MCF 10A (cell line): Measurements from ENCODE around the gene CERT1. TPM values are rescaled to one million over a fixed set of nuclear protein-coding genes. Genes with fewer than 3 reads are reported as not detected.
A peak's percentile ranks its signal among the peaks of the same experiment; 100 is the strongest.

Experiments
- BruUV-seq: library from RNA; stranded (reverse); fragments of 400-500 nt; replicated peaks from 2 replicates; lab custom pipeline; 2021; lab: Mats Ljungman, UMichigan
- CTCF ChIA-PET: fragments of 300-600 bp; sonication (Branson Sonifier 250); formaldehyde crosslinking; extraction: SDS; loops from one replicate; lab custom pipeline; 2021; ENCODE audit warnings: antibody characterized with exemption, inconsistent platforms; lab: Yijun Ruan, JAX
- POLR2A ChIA-PET: fragments of 300-600, 350-650 bp; sonication (Branson Sonifier 250); formaldehyde crosslinking; extraction: SDS; loops from one replicate; lab custom pipeline; 2020; ENCODE audit warnings: antibody characterized with exemption, inconsistent platforms; lab: Yijun Ruan, JAX
- DNase-seq: peaks from one replicate; pipeline ENCODE4 v3.0.0-alpha.2; 2018; ENCODE audit not compliant: unreplicated experiment
- H3K27ac Mint-ChIP-seq: one replicate; pipeline ENCODE4 v1.8.0; 2022; ENCODE audit warnings: mild to moderate bottlenecking, low read depth, mixed read lengths; ENCODE audit not compliant: unreplicated experiment
- H3K27me3 Mint-ChIP-seq: one replicate; pipeline ENCODE4 v1.8.0; 2022; ENCODE audit warnings: mixed read lengths; ENCODE audit not compliant: insufficient read depth, unreplicated experiment
- H3K36me3 Mint-ChIP-seq: one replicate; pipeline ENCODE4 v1.8.0; 2022; ENCODE audit warnings: mild to moderate bottlenecking, moderate library complexity, mixed read lengths; ENCODE audit not compliant: insufficient read depth, unreplicated experiment
- H3K4me1 Mint-ChIP-seq: one replicate; pipeline ENCODE4 v1.8.0; 2022; ENCODE audit warnings: mixed read lengths; ENCODE audit not compliant: insufficient read depth, unreplicated experiment
- H3K4me3 Mint-ChIP-seq: one replicate; pipeline ENCODE4 v1.8.0; 2022; ENCODE audit warnings: mild to moderate bottlenecking, moderate library complexity, mixed read lengths; ENCODE audit not compliant: unreplicated experiment
- H3K9me3 Mint-ChIP-seq: one replicate; pipeline ENCODE4 v1.8.0; 2022; ENCODE audit warnings: mixed read lengths; ENCODE audit not compliant: unreplicated experiment
- CTCF ChIP-seq: fragments of 200-600 bp; IDR thresholded peaks from one replicate; pipeline ENCODE4 v1.8.0; 2022; ENCODE audit warnings: antibody characterized with exemption, mild to moderate bottlenecking; ENCODE audit not compliant: unreplicated experiment
- intact Hi-C: fragments of 100-400 bp; cut with micrococcal nuclease; formaldehyde crosslinking; loops from 2 replicates; pipeline ENCODE4 v1.14.1; 2022
- total RNA-seq: library from RNA; stranded (reverse); gene quantifications from 2 replicates; pipeline ENCODE4 v1.2.3, GENCODE V29; 2022

The CERT1 gene
- total RNA-seq, 1 experiment from 2014 or later = 19.6 TPM

GRCh38 chr5:75513841-75514240 lies 2.4 kb upstream of the CERT1 start:
- BruUV-seq = no TSS peak
- DNase-seq = no peak
- H3K4me1 Mint-ChIP-seq = peaks cover 21% of the 10 kb centered on the region
- no peak for TF ChIP-seq CTCF
- H3K27me3 Mint-ChIP-seq = no peaks in the 10 kb centered on the region
- H3K4me3 Mint-ChIP-seq = no peak overlapping the region
- intact Hi-C loops = loop anchor here (5.0 kb wide), 2 partner anchors 53 to 168 kb away; no protein-coding TSS in a partner anchor
- H3K36me3 Mint-ChIP-seq = no peaks in the 10 kb centered on the region
- no peaks in the 10 kb centered on the region for H3K9me3 Mint-ChIP-seq
- ChIA-PET POLR2A (interaction anchor here (5.4 kb wide), 1 partner anchor 175 kb away, joined by 52 read pairs; the partner anchor contains the start of gene HMGCR), CTCF (no interaction called here)
- peak overlapping the region; percentile 42 for H3K27ac Mint-ChIP-seq

- peak overlapping the region; percentile 79 for H3K4me3 Mint-ChIP-seq
- ChIA-PET CTCF (no interaction called here), POLR2A (interaction anchor here (0.6 to 5.4 kb wide), 17 partner anchors 8 to 192 kb away, joined by 3 to 52 read pairs (median 5); partner anchors contain the start of gene HMGCR)
- peak overlapping the region; percentile 96 for H3K27ac Mint-ChIP-seq
- no peaks in the 10 kb centered on the region for H3K36me3 Mint-ChIP-seq
- peak; percentile 22 for DNase-seq
- peaks cover 30% of the 10 kb centered on the region for H3K4me1 Mint-ChIP-seq
- BruUV-seq = no TSS peak
- no peak for TF ChIP-seq CTCF
- intact Hi-C loops = loop anchor here (5.0 kb wide), 2 partner anchors 55 to 170 kb away; no protein-coding TSS in a partner anchor
- no peaks in the 10 kb centered on the region for H3K9me3 Mint-ChIP-seq
- H3K27me3 Mint-ChIP-seq = no peaks in the 10 kb centered on the region
Measured at GRCh38 chr5:75512383-75513074, 1.1 kb upstream of the CERT1 start.

- Mint-ChIP-seq H3K27me3 (no peaks in the 10 kb centered on the region), H3K36me3 (no peaks in the 10 kb centered on the region), H3K4me1 (peaks cover 28% of the 10 kb centered on the region), H3K27ac (peak overlapping the region; percentile 96), H3K9me3 (no peaks in the 10 kb centered on the region), H3K4me3 (peak overlapping the region; percentile 79)
- POLR2A ChIA-PET = interaction anchor here (0.6 to 5.4 kb wide), 23 partner anchors 10 to 1981 kb away, joined by 3 to 52 read pairs (median 4); partner anchors contain the start of genes ANKRA2, HMGCR, POC5 and UTP15
- no peak for TF ChIP-seq CTCF
- CTCF ChIA-PET = interaction anchor here (0.6 kb wide), 1 partner anchor 169 kb away, joined by 4 read pairs; no protein-coding TSS in a partner anchor
- DNase-seq = peak; percentile 29
- intact Hi-C loops = loop anchor here (2.0 to 5.0 kb wide), 3 partner anchors 56 to 174 kb away; partner anchors contain the start of gene HMGCR
- no TSS peak for BruUV-seq
Measured at GRCh38 chr5:75510836-75511434, 494 bp downstream of the CERT1 start.

GRCh38 chr5:75510417-75510835 lies 1.0 kb downstream of the CERT1 start:
- CTCF ChIA-PET = interaction anchor here (1.3 kb wide), 1 partner anchor 77 kb away, joined by 3 read pairs; no protein-coding TSS in a partner anchor
- H3K9me3 Mint-ChIP-seq = no peaks in the 10 kb centered on the region
- BruUV-seq = TSS peak; percentile 36
- no peaks in the 10 kb centered on the region for H3K36me3 Mint-ChIP-seq
- POLR2A ChIA-PET = interaction anchor here (0.6 to 5.4 kb wide), 20 partner anchors 11 to 1982 kb away, joined by 3 to 52 read pairs (median 4); partner anchors contain the start of genes HMGCR, POC5 and WDR41
- intact Hi-C loops = loop anchor here (2.0 to 5.0 kb wide), 3 partner anchors 57 to 174 kb away; partner anchors contain the start of gene HMGCR
- peak overlapping the region; percentile 96 for H3K27ac Mint-ChIP-seq
- H3K4me3 Mint-ChIP-seq = peak overlapping the region; percentile 79
- H3K27me3 Mint-ChIP-seq = no peaks in the 10 kb centered on the region
- TF ChIP-seq CTCF = no peak
- peaks cover 28% of the 10 kb centered on the region for H3K4me1 Mint-ChIP-seq
- peak; percentile 41 for DNase-seq
